Panc1 (cell line): ENCODE results near the gene TRMT44. TPM values are rescaled to one million over a fixed set of nuclear protein-coding genes. Genes with fewer than 3 reads are reported as not detected.

Experiments
- ATAC-seq: fragments of 200-7000 bp; cut with Tn5 transposase; 2 replicates; pipeline ENCODE4 v1.9.1; 2020; ENCODE audit warnings: mild to moderate bottlenecking, moderate library complexity
- BruUV-seq: library from RNA; stranded (reverse); fragments of 400-500 nt; replicated peaks from 2 replicates; lab custom pipeline; 2021; lab: Mats Ljungman, UMichigan
- CTCF ChIA-PET: fragments of 300-600 bp; sonication (Branson Sonifier 250); formaldehyde crosslinking; loops from one replicate; lab custom pipeline; 2022; ENCODE audit warnings: antibody characterized with exemption; lab: Charles Lee
- POLR2A ChIA-PET: fragments of 300-600 bp; sonication (Branson Sonifier 250); formaldehyde crosslinking; loops from one replicate; lab custom pipeline; 2022; ENCODE audit warnings: antibody characterized with exemption; lab: Charles Lee
- DNase-seq: peaks from one replicate; pipeline ENCODE4 v3.0.0-alpha.2; 2010; ENCODE audit warnings: low read depth, low spot score
- H3K27ac ChIP-seq: 2 replicates; pipeline ENCODE4 v1.5.1; 2011; ENCODE audit warnings: mild to moderate bottlenecking, low read length, inconsistent platforms
- H3K27me3 ChIP-seq: fragments of 200-500 bp; sonication (Bioruptor generic); 2 replicates; pipeline ENCODE4 v1.6.0; 2014; ENCODE audit warnings: low read length, inconsistent platforms; ENCODE audit not compliant: control insufficient read depth, insufficient read depth
- H3K36me3 ChIP-seq: fragments of 200-500 bp; sonication (Bioruptor generic); 2 replicates; pipeline ENCODE4 v1.5.1; 2014; ENCODE audit warnings: inconsistent platforms, mild to moderate bottlenecking, low read length, moderate library complexity; ENCODE audit not compliant: control insufficient read depth, insufficient read depth
- H3K4me1 ChIP-seq: 2 replicates; pipeline ENCODE4 v1.5.1; 2011; ENCODE audit warnings: inconsistent platforms, mild to moderate bottlenecking, low read length, moderate library complexity; ENCODE audit not compliant: control insufficient read depth, insufficient read depth
- H3K4me3 ChIP-seq, 2 experiments: 2 replicates each; pipeline ENCODE4 v1.5.1; 2011 to 2012; ENCODE audit warnings: low read depth in 2 of 2, low read length in 2 of 2, mild to moderate bottlenecking in 2 of 2, inconsistent platforms in 1 of 2, moderate library complexity in 1 of 2
- H3K9me3 ChIP-seq: fragments of 200-500 bp; sonication (Bioruptor generic); 2 replicates; pipeline ENCODE4 v1.5.1; 2014; ENCODE audit warnings: low read depth, mild to moderate bottlenecking, inconsistent platforms, low read length, moderate library complexity; ENCODE audit not compliant: control insufficient read depth, insufficient read depth
- POLR2AphosphoS5 ChIP-seq: IDR thresholded peaks from 2 replicates; pipeline ENCODE4 v1.6.1; 2012; ENCODE audit warnings: mild to moderate bottlenecking, low read depth, low read length, moderate library complexity
- REST ChIP-seq, 2 experiments: IDR thresholded peaks; 2 replicates each; pipeline ENCODE4 v1.6.1; 2011 to 2012; ENCODE audit warnings: low read depth in 2 of 2, control low read depth in 1 of 2, low read length in 1 of 2, mild to moderate bottlenecking in 1 of 2, moderate library complexity in 1 of 2; ENCODE audit not compliant: insufficient read depth in 1 of 2
- SIN3A ChIP-seq: IDR thresholded peaks from 2 replicates; pipeline ENCODE4 v1.6.1; 2012; ENCODE audit warnings: low read depth, mild to moderate bottlenecking, low read length, moderate library complexity, borderline replicate concordance; ENCODE audit not compliant: insufficient read depth
- TCF7L2 ChIP-seq: IDR thresholded peaks from 2 replicates; pipeline ENCODE4 v1.6.1; 2011; ENCODE audit warnings: mild to moderate bottlenecking, low read depth, low read length, inconsistent platforms
- in situ Hi-C: cut with HindIII; loops from 2 replicates; pipeline ENCODE4 v1.10.0; 2016; ENCODE audit warnings: low sequenced_read_pairs, low pct_unique_long_range_greater_than_20kb
- intact Hi-C: fragments of 100-400 bp; cut with micrococcal nuclease; formaldehyde crosslinking; loops from one replicate; pipeline ENCODE4 v1.10.0; 2022; ENCODE audit not compliant: unreplicated experiment
- total RNA-seq: library from RNA; stranded (reverse); gene quantifications from one replicate; pipeline ENCODE4 v1.2.1, GENCODE V29; 2021; ENCODE audit not compliant: unreplicated experiment
- TF ChIP-seq, protein P1 (sequence below): fragments of 450-650 bp; IDR thresholded peaks from 2 replicates; pipeline ENCODE4 v1.5.1; 2017; ENCODE audit warnings: mild to moderate bottlenecking

TRMT44 gene
- total RNA-seq, 1 experiment from 2014 or later: 10.8 TPM

DNA sequence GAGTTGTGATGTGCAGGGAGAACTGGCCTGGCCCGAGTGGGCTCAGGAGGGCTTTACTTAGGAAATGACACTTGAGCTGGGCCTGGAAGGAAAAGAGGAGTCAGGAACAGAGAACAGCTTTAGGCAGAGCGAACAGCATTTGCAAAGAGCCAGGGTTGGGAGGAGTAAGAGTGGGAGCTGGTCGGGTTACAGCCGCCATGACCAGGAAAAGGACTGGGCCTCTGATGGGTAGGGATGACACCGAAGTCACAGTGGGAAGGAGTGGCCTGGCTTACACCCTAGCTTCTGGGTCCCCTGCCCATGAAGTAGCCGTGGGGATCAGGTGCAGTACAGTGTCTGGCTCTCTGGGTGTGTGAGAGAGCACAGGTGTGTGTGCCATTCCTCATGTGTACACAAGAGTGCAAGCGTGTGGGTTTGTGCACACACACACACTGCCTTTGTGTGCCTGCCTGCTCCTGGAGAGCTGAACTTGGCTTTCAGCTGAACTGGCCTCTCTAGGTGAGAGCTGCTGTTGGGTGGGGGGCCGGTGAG is 31.6 kb downstream of the TRMT44 start:
- Histone ChIP-seq H3K9me3 (no peaks in the 10 kb centered on the region), H3K36me3 (no peaks in the 10 kb centered on the region), H3K27ac (no peak overlapping the region), H3K27me3 (no peaks in the 10 kb centered on the region), H3K4me3 (no peak overlapping the region), H3K4me1 (no peaks in the 10 kb centered on the region)
- in situ Hi-C loops: no loop called here
- no TSS peak for BruUV-seq
- TF ChIP-seq POLR2AphosphoS5 (no peak), REST (IDR thresholded peaks at IDR 0.05; ENCODE audit: insufficient read depth in 1 of 2, low read depth in 2 of 2, low read length in 1 of 2) (no peak), TCF7L2 (no peak), SIN3A (no peak)
- TF ChIP-seq, protein P1, sequence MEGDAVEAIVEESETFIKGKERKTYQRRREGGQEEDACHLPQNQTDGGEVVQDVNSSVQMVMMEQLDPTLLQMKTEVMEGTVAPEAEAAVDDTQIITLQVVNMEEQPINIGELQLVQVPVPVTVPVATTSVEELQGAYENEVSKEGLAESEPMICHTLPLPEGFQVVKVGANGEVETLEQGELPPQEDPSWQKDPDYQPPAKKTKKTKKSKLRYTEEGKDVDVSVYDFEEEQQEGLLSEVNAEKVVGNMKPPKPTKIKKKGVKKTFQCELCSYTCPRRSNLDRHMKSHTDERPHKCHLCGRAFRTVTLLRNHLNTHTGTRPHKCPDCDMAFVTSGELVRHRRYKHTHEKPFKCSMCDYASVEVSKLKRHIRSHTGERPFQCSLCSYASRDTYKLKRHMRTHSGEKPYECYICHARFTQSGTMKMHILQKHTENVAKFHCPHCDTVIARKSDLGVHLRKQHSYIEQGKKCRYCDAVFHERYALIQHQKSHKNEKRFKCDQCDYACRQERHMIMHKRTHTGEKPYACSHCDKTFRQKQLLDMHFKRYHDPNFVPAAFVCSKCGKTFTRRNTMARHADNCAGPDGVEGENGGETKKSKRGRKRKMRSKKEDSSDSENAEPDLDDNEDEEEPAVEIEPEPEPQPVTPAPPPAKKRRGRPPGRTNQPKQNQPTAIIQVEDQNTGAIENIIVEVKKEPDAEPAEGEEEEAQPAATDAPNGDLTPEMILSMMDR: no peak
- ChIA-PET CTCF (no interaction called here), POLR2A (interaction anchor here (0.6 kb wide), 1 partner anchor 202 kb away, joined by 3 read pairs; no protein-coding TSS in a partner anchor)
- DNase-seq (no peak), ATAC-seq (no peak)
- intact Hi-C loops: loop anchor here (5.0 kb wide), 1 partner anchor 75 kb away; no protein-coding TSS in a partner anchor

GRCh38 chr4:8472689-8473197 is 32.2 kb downstream of the TRMT44 start:
- no peaks in the 10 kb centered on the region for H3K4me1 ChIP-seq
- no peak overlapping the region for H3K27ac ChIP-seq
- H3K9me3 ChIP-seq: no peaks in the 10 kb centered on the region
- in situ Hi-C loops: no loop called here
- TF ChIP-seq, protein P1: no peak
- TF ChIP-seq SIN3A (no peak), TCF7L2 (peak; percentile 52), POLR2AphosphoS5 (no peak), REST (IDR thresholded peaks at IDR 0.05; ENCODE audit: insufficient read depth in 1 of 2, low read depth in 2 of 2, low read length in 1 of 2) (no peak)
- ChIA-PET POLR2A (interaction anchor here (0.6 kb wide), 1 partner anchor 202 kb away, joined by 3 read pairs; no protein-coding TSS in a partner anchor), CTCF (no interaction called here)
- BruUV-seq: no TSS peak
- ATAC-seq (no peak; the same call in 1 of the 2 replicates), DNase-seq (no peak)
- H3K27me3 ChIP-seq: no peaks in the 10 kb centered on the region
- no peaks in the 10 kb centered on the region for H3K36me3 ChIP-seq
- intact Hi-C loops: loop anchor here (5.0 kb wide), 1 partner anchor 75 kb away; no protein-coding TSS in a partner anchor
- H3K4me3 ChIP-seq: no peak overlapping the region
